Measurements from ENCODE around the gene TBC1D10A.
A peak's percentile ranks its signal among the peaks of the same experiment; 100 is the strongest.

TBC1D10A gene

DNA sequence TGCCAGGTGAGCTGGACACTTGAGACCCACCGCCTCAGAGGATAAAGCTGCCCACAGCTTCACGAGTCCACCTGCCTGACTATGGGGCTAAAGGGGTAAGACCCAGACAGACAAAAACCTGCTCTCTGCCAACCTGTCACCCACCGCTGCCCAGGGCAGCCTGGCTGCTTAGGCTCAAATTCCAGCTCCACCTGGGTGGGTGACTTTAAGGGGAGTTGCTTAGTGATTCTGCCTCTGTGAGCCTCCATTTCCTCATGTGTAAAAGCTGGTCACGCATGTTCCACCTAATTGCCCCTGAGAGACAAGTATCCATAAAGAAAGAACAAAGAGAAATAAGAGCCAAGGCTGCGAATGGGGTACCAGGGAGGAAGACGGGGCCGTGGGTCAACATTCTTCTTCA is 33.7 kb downstream of the TBC1D10A start:
- DNase-seq (ENCODE audit: extremely low read depth, low read depth): no peak
- TF ChIP-seq, protein P1, sequence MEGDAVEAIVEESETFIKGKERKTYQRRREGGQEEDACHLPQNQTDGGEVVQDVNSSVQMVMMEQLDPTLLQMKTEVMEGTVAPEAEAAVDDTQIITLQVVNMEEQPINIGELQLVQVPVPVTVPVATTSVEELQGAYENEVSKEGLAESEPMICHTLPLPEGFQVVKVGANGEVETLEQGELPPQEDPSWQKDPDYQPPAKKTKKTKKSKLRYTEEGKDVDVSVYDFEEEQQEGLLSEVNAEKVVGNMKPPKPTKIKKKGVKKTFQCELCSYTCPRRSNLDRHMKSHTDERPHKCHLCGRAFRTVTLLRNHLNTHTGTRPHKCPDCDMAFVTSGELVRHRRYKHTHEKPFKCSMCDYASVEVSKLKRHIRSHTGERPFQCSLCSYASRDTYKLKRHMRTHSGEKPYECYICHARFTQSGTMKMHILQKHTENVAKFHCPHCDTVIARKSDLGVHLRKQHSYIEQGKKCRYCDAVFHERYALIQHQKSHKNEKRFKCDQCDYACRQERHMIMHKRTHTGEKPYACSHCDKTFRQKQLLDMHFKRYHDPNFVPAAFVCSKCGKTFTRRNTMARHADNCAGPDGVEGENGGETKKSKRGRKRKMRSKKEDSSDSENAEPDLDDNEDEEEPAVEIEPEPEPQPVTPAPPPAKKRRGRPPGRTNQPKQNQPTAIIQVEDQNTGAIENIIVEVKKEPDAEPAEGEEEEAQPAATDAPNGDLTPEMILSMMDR (IDR thresholded peaks at IDR 0.05; ENCODE audit: low read depth, low read length): no peak

DNA sequence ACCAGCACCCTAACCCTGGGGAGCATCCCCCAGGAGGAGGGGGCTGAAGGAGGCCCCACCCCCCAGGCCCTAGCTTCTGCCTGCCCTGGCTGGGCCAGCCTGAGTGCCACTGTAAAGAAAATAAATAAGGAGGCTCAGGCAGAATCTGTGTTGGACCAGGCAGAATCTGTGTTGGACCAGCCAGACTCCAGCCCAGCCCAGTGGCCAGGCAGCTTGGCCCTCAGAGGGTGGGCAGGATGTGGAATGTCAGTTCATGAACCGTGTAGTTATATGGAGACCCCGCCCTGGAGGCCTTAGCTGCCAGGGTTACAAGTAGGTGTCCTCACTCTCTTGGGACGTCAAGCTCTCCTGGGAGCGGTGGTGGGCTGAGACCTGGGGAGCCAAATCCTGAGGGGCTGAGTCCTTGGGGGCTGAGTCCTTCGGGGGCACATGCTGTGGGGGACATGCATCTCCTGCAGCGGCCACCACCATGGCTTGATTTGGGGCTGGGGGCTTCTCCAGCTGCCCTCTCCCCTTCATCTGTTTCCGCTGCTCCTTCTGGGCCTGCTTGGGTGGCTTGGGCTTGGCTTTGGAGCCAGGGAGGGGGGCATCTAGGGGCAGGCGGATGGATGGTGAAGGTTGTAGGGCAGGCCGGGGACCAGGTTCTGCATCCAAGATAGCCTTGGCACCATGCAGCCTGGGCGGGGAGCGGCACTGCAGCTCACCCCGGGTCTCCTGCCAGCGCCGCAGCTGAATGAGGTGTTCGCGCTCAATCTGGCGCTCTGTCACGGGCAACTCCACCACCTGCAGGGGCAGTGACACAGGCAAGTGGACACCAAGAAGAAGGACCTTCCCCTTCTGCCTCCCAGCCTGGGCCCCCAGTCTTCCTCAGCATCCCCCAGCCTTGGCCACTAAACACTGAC is 34.4 kb downstream of the TBC1D10A start:
- no peak for DNase-seq (ENCODE audit: extremely low read depth, low read depth)
- TF ChIP-seq, protein P1 (IDR thresholded peaks at IDR 0.05; ENCODE audit: low read depth, low read length): no peak

DNA sequence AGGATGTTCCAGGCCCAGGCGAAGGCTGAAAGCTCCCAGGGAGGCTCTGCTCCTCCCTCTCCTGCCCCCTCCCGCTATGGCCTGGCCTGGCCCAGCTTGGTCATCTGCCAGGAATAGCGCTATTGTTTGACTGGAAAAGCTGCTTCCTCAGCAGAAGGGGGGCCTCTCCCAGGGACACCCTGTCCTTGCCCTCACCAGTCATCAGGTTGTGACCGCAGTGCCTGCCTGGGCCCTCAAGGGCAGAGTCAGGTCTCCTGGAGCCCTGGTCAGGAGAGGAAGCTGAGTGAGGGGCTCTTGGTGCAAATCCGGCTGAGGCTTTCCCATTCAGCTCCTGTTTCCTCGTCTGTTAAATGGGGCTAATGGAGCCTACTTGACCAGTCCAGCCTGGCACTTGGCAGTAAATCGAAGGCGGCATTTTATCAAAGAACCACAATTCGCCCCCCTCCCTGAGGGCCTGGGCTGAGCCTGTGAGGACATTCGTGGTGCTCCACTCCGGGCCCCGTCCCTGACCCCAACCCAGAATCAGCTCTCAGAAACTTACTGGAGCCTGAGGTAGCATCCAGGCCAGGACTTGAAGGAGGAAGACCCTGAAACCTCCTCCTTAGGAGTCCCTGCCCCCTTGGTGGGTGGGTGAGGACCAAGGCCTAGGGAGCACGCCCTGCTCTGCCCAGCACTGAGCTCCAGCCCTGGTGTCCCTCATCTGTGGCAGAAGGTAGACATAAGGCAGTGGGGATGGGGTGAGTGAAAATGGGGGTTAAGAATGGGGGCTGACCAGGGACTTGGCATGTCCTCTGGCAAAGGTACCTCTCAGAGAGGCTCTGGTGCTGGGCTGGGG is 35.5 kb downstream of the TBC1D10A start:
- TF ChIP-seq, protein P1 (IDR thresholded peaks at IDR 0.05; ENCODE audit: low read depth, low read length): no peak
- no peak for DNase-seq (ENCODE audit: extremely low read depth, low read depth)

DNA sequence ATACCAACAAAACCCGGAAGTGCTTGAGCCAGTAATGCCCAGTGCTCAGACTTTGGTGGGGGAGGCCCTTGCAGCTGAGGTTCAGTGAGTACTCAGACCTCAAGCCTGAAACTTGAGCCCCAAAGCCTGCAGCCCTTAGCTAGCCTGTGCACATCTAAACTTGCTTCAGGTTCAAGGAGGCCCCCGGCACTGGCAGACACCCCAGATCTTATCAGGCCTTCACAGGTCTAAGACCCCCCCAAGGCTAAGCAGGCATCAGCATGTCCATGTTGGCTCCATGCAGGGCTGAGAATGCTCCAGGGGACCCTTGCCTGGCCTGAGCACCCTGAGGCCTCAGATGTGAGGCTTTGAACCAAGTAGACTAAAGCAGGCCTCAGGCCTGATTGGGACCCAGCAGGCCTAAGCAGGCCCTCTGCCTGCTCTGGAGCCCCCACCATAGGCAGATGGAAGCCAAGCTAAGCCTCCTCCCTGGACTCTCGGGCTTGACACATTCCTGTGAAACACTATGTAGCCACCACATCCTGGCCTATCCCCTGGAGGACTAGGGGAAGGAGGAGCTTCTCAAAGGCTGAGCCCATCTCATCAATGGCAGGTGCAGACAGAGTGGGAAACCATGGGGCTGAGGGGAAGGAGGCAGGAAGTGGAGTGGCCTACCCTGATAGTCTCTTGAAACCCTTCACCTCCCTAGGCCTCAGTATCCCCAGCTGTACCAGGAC is 36.2 kb downstream of the TBC1D10A start:
- DNase-seq (ENCODE audit: extremely low read depth, low read depth): no peak

DNA sequence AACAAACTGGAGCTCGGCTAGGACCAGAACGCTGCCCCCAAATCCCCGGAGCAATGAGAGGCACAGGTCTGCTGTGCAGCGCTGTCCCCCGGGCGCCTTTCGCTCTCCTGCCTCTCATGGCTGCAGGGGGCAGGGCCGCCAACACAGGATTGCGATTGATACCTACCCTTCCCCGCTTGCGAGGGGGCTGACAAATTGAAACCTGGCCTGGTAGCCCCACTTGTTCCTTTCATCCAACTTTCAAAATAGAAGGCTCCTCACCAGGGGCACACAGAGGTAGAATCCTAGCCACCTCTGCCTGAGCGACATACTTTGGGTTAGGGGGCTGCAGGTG is 36.8 kb downstream of the TBC1D10A start:
- DNase-seq (ENCODE audit: extremely low read depth, low read depth): no peak
- TF ChIP-seq, protein P1 (IDR thresholded peaks at IDR 0.05; ENCODE audit: low read depth, low read length): no peak

More for the DNA sequence above, 36.2 kb downstream of the TBC1D10A start:
- TF ChIP-seq, protein P1 (IDR thresholded peaks at IDR 0.05; ENCODE audit: low read depth, low read length): no peak

DNA sequence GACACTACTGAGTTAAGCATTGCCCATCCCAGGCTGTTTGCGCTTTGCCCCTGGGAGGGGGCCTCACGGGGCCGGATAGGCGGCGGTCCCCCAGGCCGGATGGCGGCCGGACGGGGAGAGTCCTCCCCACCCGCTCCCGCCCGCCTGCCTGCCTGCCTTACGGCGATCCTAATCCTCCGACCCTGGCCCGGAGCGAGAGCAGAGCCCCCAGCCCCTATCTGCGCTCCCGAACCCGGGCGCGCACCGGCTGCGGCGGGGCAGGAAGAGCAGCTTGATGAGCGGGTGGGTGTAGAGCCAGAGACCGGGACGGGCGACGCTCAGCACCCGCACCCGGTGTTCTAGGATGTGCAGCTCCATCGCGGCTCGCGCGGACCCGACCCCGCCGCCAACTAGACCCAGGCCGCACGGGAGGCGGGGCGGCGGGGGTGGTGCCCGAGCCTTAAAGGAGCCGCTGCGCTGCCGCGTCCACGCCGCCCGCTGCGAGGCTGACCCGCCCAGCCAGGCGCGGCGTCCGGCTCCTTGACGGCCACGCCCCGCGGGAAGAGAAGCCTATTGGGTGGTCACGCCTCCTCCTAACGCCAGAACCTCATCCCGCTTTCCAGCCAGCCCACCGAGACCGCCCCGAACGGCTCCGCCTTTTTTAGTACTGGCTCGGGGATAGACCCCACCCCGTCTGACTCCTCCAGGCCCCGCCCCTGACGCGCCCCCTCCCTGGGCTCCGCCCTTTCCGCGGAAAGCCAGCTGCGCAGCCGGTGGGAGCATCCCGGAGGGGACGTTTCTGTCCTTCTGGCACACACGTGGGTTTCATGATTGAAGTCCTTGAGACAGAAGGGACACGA is 37.4 kb downstream of the TBC1D10A start, which contains the start of gene CASTOR1:
Gene CASTOR1 (minus strand): TSS at position 365 of the 839 bp plus-strand sequence. CDS start 8 bp downstream, at position 357.
- peak; percentile 94 for DNase-seq (ENCODE audit: extremely low read depth, low read depth)
- TF ChIP-seq, protein P1 (IDR thresholded peaks at IDR 0.05; ENCODE audit: low read depth, low read length): no peak

All from AG09319 (cell line).